Measurements from ENCODE around the gene RNF43.
"Not testable (repeated sequence)": the region's sequence is repeated elsewhere in the genome, so short reads cannot be mapped to it uniquely, and the experiment has no call there.

Gene RNF43

GRCh38 chr17:58401287-58401686, 16.0 kb downstream of the RNF43 start:
- in situ Hi-C loops (cut with HindIII; ENCODE audit: low sequenced_read_pairs) = no loop called here
- no peak overlapping the region for H3K4me3 ChIP-seq (ENCODE audit: low read depth, low read length)
- TF ChIP-seq, protein P1, sequence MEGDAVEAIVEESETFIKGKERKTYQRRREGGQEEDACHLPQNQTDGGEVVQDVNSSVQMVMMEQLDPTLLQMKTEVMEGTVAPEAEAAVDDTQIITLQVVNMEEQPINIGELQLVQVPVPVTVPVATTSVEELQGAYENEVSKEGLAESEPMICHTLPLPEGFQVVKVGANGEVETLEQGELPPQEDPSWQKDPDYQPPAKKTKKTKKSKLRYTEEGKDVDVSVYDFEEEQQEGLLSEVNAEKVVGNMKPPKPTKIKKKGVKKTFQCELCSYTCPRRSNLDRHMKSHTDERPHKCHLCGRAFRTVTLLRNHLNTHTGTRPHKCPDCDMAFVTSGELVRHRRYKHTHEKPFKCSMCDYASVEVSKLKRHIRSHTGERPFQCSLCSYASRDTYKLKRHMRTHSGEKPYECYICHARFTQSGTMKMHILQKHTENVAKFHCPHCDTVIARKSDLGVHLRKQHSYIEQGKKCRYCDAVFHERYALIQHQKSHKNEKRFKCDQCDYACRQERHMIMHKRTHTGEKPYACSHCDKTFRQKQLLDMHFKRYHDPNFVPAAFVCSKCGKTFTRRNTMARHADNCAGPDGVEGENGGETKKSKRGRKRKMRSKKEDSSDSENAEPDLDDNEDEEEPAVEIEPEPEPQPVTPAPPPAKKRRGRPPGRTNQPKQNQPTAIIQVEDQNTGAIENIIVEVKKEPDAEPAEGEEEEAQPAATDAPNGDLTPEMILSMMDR (IDR thresholded peaks at IDR 0.05; ENCODE audit: low read depth, low read length) = no peak
- no peak for DNase-seq (ENCODE audit: low read depth, low spot score)

GRCh38 chr17:58400826-58401225, 16.5 kb downstream of the RNF43 start:
- DNase-seq (ENCODE audit: low read depth, low spot score) = no peak
- in situ Hi-C loops (cut with HindIII; ENCODE audit: low sequenced_read_pairs) = no loop called here
- H3K4me3 ChIP-seq (ENCODE audit: low read depth, low read length) = no peak overlapping the region
- TF ChIP-seq, protein P1 (IDR thresholded peaks at IDR 0.05; ENCODE audit: low read depth, low read length) = no peak

DNA sequence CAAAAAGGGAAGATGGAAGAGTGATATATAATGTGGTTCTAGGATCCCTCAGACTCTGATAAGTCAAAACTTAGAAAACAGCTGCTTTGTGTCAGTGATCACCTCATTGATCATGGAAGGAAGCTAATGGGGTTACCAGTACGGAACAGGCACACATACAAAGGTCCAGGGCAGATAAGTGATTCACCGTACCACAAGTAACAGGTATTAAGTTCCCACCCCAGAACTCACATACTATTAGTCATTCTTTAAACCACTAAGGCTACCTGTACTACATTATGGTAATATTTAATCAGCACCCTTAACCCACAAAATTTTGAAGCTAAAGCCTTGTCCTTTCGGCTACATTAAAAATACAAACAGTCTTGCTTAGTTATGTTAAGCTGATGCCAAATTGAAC, 17.4 kb downstream of the RNF43 start:
- no peak for DNase-seq (ENCODE audit: low read depth, low spot score)
- in situ Hi-C loops (cut with HindIII; ENCODE audit: low sequenced_read_pairs) = no loop called here
- TF ChIP-seq, protein P1 (IDR thresholded peaks at IDR 0.05; ENCODE audit: low read depth, low read length) = no peak
- H3K4me3 ChIP-seq (ENCODE audit: low read depth, low read length) = no peak overlapping the region

DNA sequence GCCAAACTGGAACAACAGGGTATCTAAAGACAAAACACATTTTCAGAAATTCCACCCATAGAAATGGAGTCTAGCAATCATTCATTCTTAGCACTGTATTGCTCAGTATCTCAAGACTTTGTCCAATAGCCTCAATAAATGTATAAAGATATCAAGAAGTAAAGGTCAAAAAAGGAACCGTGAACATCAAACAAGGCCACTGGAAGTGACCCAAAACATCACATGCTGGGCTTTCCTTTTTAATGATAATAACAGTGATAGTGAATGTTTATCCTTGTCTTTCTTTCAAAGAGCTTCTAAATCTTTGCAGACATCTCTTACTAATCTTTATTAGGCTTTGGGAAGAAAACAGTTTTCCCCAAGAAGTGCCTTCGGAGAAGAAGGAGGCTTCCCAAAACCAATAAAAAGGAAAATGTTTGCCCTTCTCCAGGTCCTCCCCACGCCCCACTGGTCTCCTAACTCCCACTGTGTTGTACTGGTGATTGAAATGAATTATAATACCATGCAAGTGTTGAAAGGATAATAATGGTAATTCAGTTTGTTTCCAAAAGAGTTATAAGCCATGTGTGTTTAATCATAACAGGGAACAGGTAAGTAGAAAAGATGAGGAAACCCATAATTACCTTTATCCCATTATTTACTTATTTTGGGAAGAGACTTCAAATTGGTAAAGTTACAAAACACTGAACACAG, 18.6 kb downstream of the RNF43 start:
- DNase-seq (ENCODE audit: low read depth, low spot score) = no peak
- no peak overlapping the region for H3K4me3 ChIP-seq (ENCODE audit: low read depth, low read length)
- in situ Hi-C loops (cut with HindIII; ENCODE audit: low sequenced_read_pairs) = no loop called here
- TF ChIP-seq, protein P1 (IDR thresholded peaks at IDR 0.05; ENCODE audit: low read depth, low read length) = no peak

DNA sequence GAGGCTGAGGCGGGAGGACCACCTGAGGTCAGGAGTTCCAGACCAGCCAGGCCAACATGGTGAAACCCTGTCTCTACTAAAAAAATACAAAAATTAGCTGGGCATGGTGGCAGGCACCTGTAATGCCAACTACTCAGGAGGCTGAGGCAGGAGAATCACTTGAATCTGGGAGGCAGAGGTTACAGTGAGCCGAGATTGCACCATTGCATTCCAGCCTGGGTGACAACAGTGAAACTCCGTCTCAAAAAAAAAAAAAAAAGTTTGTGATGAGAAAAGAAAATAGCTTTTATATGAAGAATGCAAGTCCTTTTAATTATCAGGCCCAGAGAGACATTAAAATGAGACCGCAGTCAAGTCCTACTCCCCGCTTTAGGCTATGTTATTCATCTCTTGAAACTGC, 19.9 kb downstream of the RNF43 start:
- DNase-seq (ENCODE audit: low read depth, low spot score); in situ Hi-C loops (cut with HindIII; ENCODE audit: low sequenced_read_pairs); H3K4me3 ChIP-seq (ENCODE audit: low read depth, low read length): not testable (repeated sequence)

DNA sequence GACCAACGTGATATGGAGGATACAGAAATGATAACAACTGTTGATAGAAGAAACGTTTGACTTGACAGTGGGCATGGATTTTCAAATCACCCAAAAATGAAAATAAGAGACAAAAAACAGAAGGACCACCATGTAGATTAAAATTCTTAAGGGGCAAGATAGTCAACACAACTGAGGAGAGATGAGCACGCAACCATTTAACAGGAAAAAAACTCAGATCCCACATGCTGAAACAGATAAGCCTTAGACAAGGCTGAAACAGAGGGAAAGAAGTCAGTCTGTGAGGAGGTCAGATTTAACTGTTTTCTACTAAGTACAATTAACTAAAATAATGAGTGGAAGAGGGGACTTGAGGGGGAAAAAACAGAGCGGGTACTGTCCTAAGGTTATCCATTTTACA, 21.2 kb downstream of the RNF43 start:
- TF ChIP-seq, protein P1 (IDR thresholded peaks at IDR 0.05; ENCODE audit: low read depth, low read length) = no peak
- in situ Hi-C loops (cut with HindIII; ENCODE audit: low sequenced_read_pairs) = no loop called here
- no peak for DNase-seq (ENCODE audit: low read depth, low spot score)
- no peak overlapping the region for H3K4me3 ChIP-seq (ENCODE audit: low read depth, low read length)

- in situ Hi-C loops (cut with HindIII; ENCODE audit: low sequenced_read_pairs) = no loop called here
- DNase-seq (ENCODE audit: low read depth, low spot score) = no peak
- H3K4me3 ChIP-seq (ENCODE audit: low read depth, low read length) = no peak overlapping the region
These were observed 22.7 kb downstream of the RNF43 start for GRCh38 chr17:58394534-58395223.

More at GRCh38 chr17:58394534-58395223, 22.7 kb downstream of the RNF43 start:
- TF ChIP-seq, protein P1 (IDR thresholded peaks at IDR 0.05; ENCODE audit: low read depth, low read length) = no peak
